Trophoblast cell (in vitro differentiated cells and primary cell): ENCODE data around the gene TSPAN5.

Experiments used
- DNase-seq, 2 donors: peaks; one replicate each; pipeline ENCODE4 v3.0.0-alpha.2; 2016
- H2AFZ ChIP-seq: 2 replicates; pipeline ENCODE4 v1.6.1; 2013; ENCODE audit warnings: low read length, moderate library complexity, mild to moderate bottlenecking; ENCODE audit not compliant: insufficient read depth, poor library complexity
- H2AK5ac ChIP-seq: 2 replicates; pipeline ENCODE4 v1.6.1; 2013; ENCODE audit warnings: mild to moderate bottlenecking, low read length
- H2BK120ac ChIP-seq: 2 replicates; pipeline ENCODE4 v1.6.1; 2013; ENCODE audit warnings: low read length, mild to moderate bottlenecking, moderate library complexity; ENCODE audit not compliant: insufficient read depth, poor library complexity
- H2BK12ac ChIP-seq: 2 replicates; pipeline ENCODE4 v1.6.1; 2013; ENCODE audit warnings: mild to moderate bottlenecking, low read length, moderate library complexity
- H2BK5ac ChIP-seq: 2 replicates; pipeline ENCODE4 v1.6.1; 2013; ENCODE audit warnings: low read length, low read depth, moderate library complexity, mild to moderate bottlenecking; ENCODE audit not compliant: poor library complexity
- H3K14ac ChIP-seq: 2 replicates; pipeline ENCODE4 v1.6.1; 2013; ENCODE audit warnings: mild to moderate bottlenecking, low read length
- H3K18ac ChIP-seq: 2 replicates; pipeline ENCODE4 v1.6.1; 2013; ENCODE audit warnings: mild to moderate bottlenecking, low read length
- H3K23ac ChIP-seq: 2 replicates; pipeline ENCODE4 v1.6.1; 2013; ENCODE audit warnings: low read length
- H3K27ac ChIP-seq: 2 replicates; pipeline ENCODE4 v1.5.1; 2013; ENCODE audit warnings: low read depth, mild to moderate bottlenecking, inconsistent platforms, low read length, moderate library complexity
- H3K27me3 ChIP-seq: 2 replicates; pipeline ENCODE4 v1.6.1; 2013; ENCODE audit warnings: inconsistent platforms, mild to moderate bottlenecking, low read length, moderate library complexity; ENCODE audit not compliant: insufficient read depth
- H3K36me3 ChIP-seq, 2 experiments: 1 replicate in 1 of 2; 2 replicates in 1 of 2; pipeline ENCODE4 v1.6.1; 2013; ENCODE audit warnings: low read length in 2 of 2, mild to moderate bottlenecking in 2 of 2, moderate library complexity in 1 of 2; ENCODE audit not compliant: insufficient read depth in 2 of 2, control insufficient read depth in 1 of 2
- H3K4ac ChIP-seq: 2 replicates; pipeline ENCODE4 v1.6.1; 2013; ENCODE audit warnings: low read depth, mild to moderate bottlenecking, low read length, moderate library complexity
- H3K4me1 ChIP-seq, 2 experiments: 1 replicate in 1 of 2; 2 replicates in 1 of 2; pipeline ENCODE4 v1.6.1; 2013; ENCODE audit warnings: low read length in 2 of 2, mild to moderate bottlenecking in 2 of 2, moderate library complexity in 1 of 2; ENCODE audit not compliant: insufficient read depth in 2 of 2, control insufficient read depth in 1 of 2
- H3K4me2 ChIP-seq: 2 replicates; pipeline ENCODE4 v1.6.1; 2013; ENCODE audit warnings: inconsistent platforms, mild to moderate bottlenecking, low read length, moderate library complexity
- H3K4me3 ChIP-seq: 2 replicates; pipeline ENCODE4 v1.5.1; 2013; ENCODE audit warnings: mild to moderate bottlenecking, low read depth, low read length, inconsistent platforms
- H3K79me1 ChIP-seq: one replicate; pipeline ENCODE4 v1.6.1; 2013; ENCODE audit warnings: low read length
- H3K79me2 ChIP-seq: 2 replicates; pipeline ENCODE4 v1.6.1; 2013; ENCODE audit warnings: low read length, mild to moderate bottlenecking; ENCODE audit not compliant: control insufficient read depth, insufficient read depth, poor library complexity
- H3K9ac ChIP-seq: 2 replicates; pipeline ENCODE4 v1.6.1; 2013; ENCODE audit warnings: mild to moderate bottlenecking, low read length
- H3K9me3 ChIP-seq: 2 replicates; pipeline ENCODE4 v1.6.1; 2013; ENCODE audit warnings: low read depth, mild to moderate bottlenecking, control low read depth, inconsistent platforms, low read length; ENCODE audit not compliant: insufficient read depth
- H4K12ac ChIP-seq: 2 replicates; pipeline ENCODE4 v1.6.1; 2013; ENCODE audit warnings: low read depth, mild to moderate bottlenecking, low read length, moderate library complexity
- H4K8ac ChIP-seq: 2 replicates; pipeline ENCODE4 v1.6.1; 2013; ENCODE audit warnings: low read depth, mild to moderate bottlenecking, low read length, moderate library complexity
- H4K91ac ChIP-seq: one replicate; pipeline ENCODE4 v1.6.1; 2013; ENCODE audit warnings: low read depth, mild to moderate bottlenecking, low read length, moderate library complexity
- WGBS: extraction: QIAGEN DNeasy Blood & Tissue Kit; methylation state at CpG from one replicate; pipeline ENCODE4 v1.1.7; 2013; ENCODE audit warnings: missing lambda C conversion rate; ENCODE audit not compliant: insufficient read length, insufficient coverage; ENCODE audit errors: extremely low coverage; 5-methylcytosine and 5-hydroxymethylcytosine counted together

The TSPAN5 gene

GRCh38 chr4:98657531-98658286 is 702 bp downstream of the TSPAN5 start:
- peak overlapping the region; percentile 98 for H3K4me2 ChIP-seq
- H2BK120ac ChIP-seq = peak overlapping the region; percentile 7
- peak overlapping the region; percentile 96 for H2AFZ ChIP-seq
- peak overlapping the region; percentile 62 for H3K14ac ChIP-seq
- H4K8ac ChIP-seq = peak overlapping the region; percentile 39
- H4K91ac ChIP-seq = no peak overlapping the region
- H3K4me1 ChIP-seq = peaks cover 0 to 9% of the 10 kb centered on the region in 2 experiments
- DNase-seq = peak in 1 of 2 donors; percentile 28
- H3K27ac ChIP-seq = no peak overlapping the region
- H3K9ac ChIP-seq = peak overlapping the region; percentile 82
- H3K79me2 ChIP-seq = peaks cover 4% of the 10 kb centered on the region
- no peak overlapping the region for H2AK5ac ChIP-seq
- H2BK5ac ChIP-seq = no peak overlapping the region
- no CpG with 5 or more reads among the region's 46 CpGs for WGBS
- H3K36me3 ChIP-seq = no peaks in the 10 kb centered on the region
- no peaks in the 10 kb centered on the region for H3K27me3 ChIP-seq
- H3K18ac ChIP-seq = no peak overlapping the region
- peak overlapping the region; percentile 87 for H3K4me3 ChIP-seq
- no peak overlapping the region for H2BK12ac ChIP-seq
- no peak overlapping the region for H3K23ac ChIP-seq
- H3K9me3 ChIP-seq = no peaks in the 10 kb centered on the region
- no peak overlapping the region for H3K4ac ChIP-seq
- H4K12ac ChIP-seq = no peak overlapping the region
- peaks cover 9% of the 10 kb centered on the region for H3K79me1 ChIP-seq

GRCh38 chr4:98656886-98657285 is 1.5 kb downstream of the TSPAN5 start:
- Histone ChIP-seq H4K91ac (no peak overlapping the region), H2BK120ac (no peak overlapping the region), H2BK12ac (no peak overlapping the region), H4K8ac (no peak overlapping the region), H4K12ac (no peak overlapping the region), H3K79me1 (peaks cover 9% of the 10 kb centered on the region), H3K79me2 (peaks cover 4% of the 10 kb centered on the region), H3K4me2 (peak overlapping the region; percentile 98), H3K27ac (no peak overlapping the region), H3K9ac (no peak overlapping the region), H3K9me3 (no peaks in the 10 kb centered on the region), H3K4me3 (no peak overlapping the region), H3K36me3 (no peaks in the 10 kb centered on the region), H3K4me1 (peaks cover 0 to 8% of the 10 kb centered on the region in 2 experiments), H3K18ac (no peak overlapping the region), H2AK5ac (no peak overlapping the region), H2AFZ (no peak overlapping the region), H3K4ac (no peak overlapping the region), H3K27me3 (no peaks in the 10 kb centered on the region), H3K23ac (no peak overlapping the region), H3K14ac (no peak overlapping the region), H2BK5ac (no peak overlapping the region)
- no peak for DNase-seq
- WGBS = no CpG with 5 or more reads among the region's 6 CpGs

GRCh38 chr4:98656443-98656842 is 2.0 kb downstream of the TSPAN5 start:
- H2AFZ ChIP-seq = no peak overlapping the region
- no peak overlapping the region for H3K4me2 ChIP-seq
- no peak overlapping the region for H3K14ac ChIP-seq
- H3K23ac ChIP-seq = no peak overlapping the region
- peaks cover 4% of the 10 kb centered on the region for H3K79me2 ChIP-seq
- no peak overlapping the region for H3K4ac ChIP-seq
- no peak overlapping the region for H2BK120ac ChIP-seq
- no peak for DNase-seq
- H2BK12ac ChIP-seq = no peak overlapping the region
- no peak overlapping the region for H4K91ac ChIP-seq
- H3K4me1 ChIP-seq = peaks cover 0 to 8% of the 10 kb centered on the region in 2 experiments
- H3K4me3 ChIP-seq = no peak overlapping the region
- H4K8ac ChIP-seq = no peak overlapping the region
- H3K27me3 ChIP-seq = no peaks in the 10 kb centered on the region
- no peaks in the 10 kb centered on the region for H3K9me3 ChIP-seq
- no peak overlapping the region for H3K18ac ChIP-seq
- H2BK5ac ChIP-seq = no peak overlapping the region
- no peak overlapping the region for H3K27ac ChIP-seq
- whole genome bisulfite sequencing = no CpG with 5 or more reads among the region's 5 CpGs
- no peak overlapping the region for H4K12ac ChIP-seq
- H2AK5ac ChIP-seq = no peak overlapping the region
- no peak overlapping the region for H3K9ac ChIP-seq
- H3K36me3 ChIP-seq = no peaks in the 10 kb centered on the region
- peaks cover 9% of the 10 kb centered on the region for H3K79me1 ChIP-seq

GRCh38 chr4:98653890-98654867 is 4.2 kb downstream of the TSPAN5 start:
- no peak overlapping the region for H3K18ac ChIP-seq
- H4K8ac ChIP-seq = no peak overlapping the region
- peaks cover 5% of the 10 kb centered on the region for H3K79me2 ChIP-seq
- no peak overlapping the region for H2BK120ac ChIP-seq
- no peak overlapping the region for H3K14ac ChIP-seq
- no peak overlapping the region for H3K4me2 ChIP-seq
- H3K23ac ChIP-seq = no peak overlapping the region
- H3K4ac ChIP-seq = no peak overlapping the region
- H3K27me3 ChIP-seq = no peaks in the 10 kb centered on the region
- no peak overlapping the region for H2BK12ac ChIP-seq
- no peak overlapping the region for H3K27ac ChIP-seq
- no peak overlapping the region for H3K9ac ChIP-seq
- no peak for DNase-seq
- H3K36me3 ChIP-seq = no peaks in the 10 kb centered on the region
- no peak overlapping the region for H4K12ac ChIP-seq
- H3K9me3 ChIP-seq = no peaks in the 10 kb centered on the region
- peaks cover 0 to 8% of the 10 kb centered on the region in 2 experiments for H3K4me1 ChIP-seq
- H2AFZ ChIP-seq = no peak overlapping the region
- WGBS = no CpG with 5 or more reads among the region's 5 CpGs
- no peak overlapping the region for H2BK5ac ChIP-seq
- no peak overlapping the region for H2AK5ac ChIP-seq
- H4K91ac ChIP-seq = no peak overlapping the region
- H3K4me3 ChIP-seq = no peak overlapping the region
- peaks cover 9% of the 10 kb centered on the region for H3K79me1 ChIP-seq
